Measurements from ENCODE around the gene STK39.

DNA sequence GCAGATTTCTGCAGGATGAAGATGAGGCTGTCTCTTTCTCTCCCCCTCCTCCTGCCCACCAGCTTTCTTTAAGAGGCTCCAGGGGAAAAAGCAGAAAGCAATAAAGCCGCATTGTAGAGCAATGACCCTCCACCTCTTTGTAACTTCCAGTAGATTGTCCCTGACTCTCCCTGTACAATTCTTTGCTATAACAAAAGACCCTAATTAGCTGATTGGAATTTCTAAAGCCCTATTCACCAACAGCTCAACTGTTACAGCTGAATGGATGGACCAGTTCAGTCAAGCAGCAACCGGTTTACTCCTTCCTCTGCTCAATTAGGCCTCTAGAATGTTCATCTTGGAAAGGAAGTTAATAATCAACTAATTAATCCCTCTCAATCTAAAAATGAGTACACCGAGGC, 301.0 kb downstream of the STK39 start:
- TF ChIP-seq GATA3 (IDR thresholded peaks at IDR 0.05; ENCODE audit: low read depth, low read length) (no peak), GATA2 (IDR thresholded peaks at IDR 0.05; ENCODE audit: low read depth, low read length) (no peak)

Data from SH-SY5Y (cell line).